Memory B cell (primary cell): ENCODE measurements around the gene SLC47A2.

Experiments
- ATAC-seq: fragments of 150-1000 bp; cut with Tn5 transposase; 2 replicates; pipeline ENCODE4 v1.10.0; 2021; ENCODE audit warnings: low read depth, mild to moderate bottlenecking, moderate library complexity
- DNase-seq, 2 donors: peaks; one replicate each; pipeline ENCODE4 v3.0.0; 2022; ENCODE audit warnings: low spot score in 2 of 2
- H3K27ac Mint-ChIP-seq: one replicate; pipeline ENCODE4 v1.8.0; 2022; ENCODE audit warnings: mild to moderate bottlenecking, moderate library complexity, mixed read lengths
- H3K27me3 Mint-ChIP-seq: one replicate; pipeline ENCODE4 v1.8.0; 2022; ENCODE audit warnings: mixed read lengths
- H3K36me3 Mint-ChIP-seq: one replicate; pipeline ENCODE4 v1.8.0; 2022; ENCODE audit warnings: mild to moderate bottlenecking, mixed read lengths
- H3K4me1 Mint-ChIP-seq: one replicate; pipeline ENCODE4 v1.8.0; 2022; ENCODE audit warnings: mixed read lengths
- H3K4me3 Mint-ChIP-seq: one replicate; pipeline ENCODE4 v1.8.0; 2022; ENCODE audit warnings: mild to moderate bottlenecking, moderate library complexity, mixed read lengths
- H3K9me3 Mint-ChIP-seq: one replicate; pipeline ENCODE4 v1.8.0; 2022; ENCODE audit warnings: mixed read lengths

SLC47A2 gene

DNA sequence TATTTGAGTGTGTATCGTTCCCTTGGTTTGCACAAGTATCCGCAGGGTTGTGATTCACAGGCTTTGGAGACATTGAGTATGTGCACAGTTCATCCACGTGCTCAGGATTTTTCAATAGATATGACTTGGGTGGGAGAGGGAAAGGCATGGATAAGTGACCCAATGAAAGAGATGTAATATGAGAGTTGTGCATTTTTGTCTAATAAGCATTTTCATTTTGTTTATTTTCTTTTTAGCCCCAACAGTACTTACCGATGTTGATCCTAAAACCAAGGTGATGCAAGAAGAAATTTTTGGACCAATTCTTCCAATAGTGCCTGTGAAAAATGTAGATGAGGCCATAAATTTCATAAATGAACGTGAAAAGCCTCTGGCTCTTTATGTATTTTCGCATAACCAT is 53.3 kb downstream of the SLC47A2 start:
- no peaks in the 10 kb centered on the region for H3K9me3 Mint-ChIP-seq
- no peaks in the 10 kb centered on the region for H3K4me1 Mint-ChIP-seq
- H3K27me3 Mint-ChIP-seq = no peaks in the 10 kb centered on the region
- H3K27ac Mint-ChIP-seq = no peak overlapping the region
- H3K36me3 Mint-ChIP-seq = peaks cover 18% of the 10 kb centered on the region
- no peak for ATAC-seq
- H3K4me3 Mint-ChIP-seq = no peak overlapping the region
- DNase-seq = no peak

DNA sequence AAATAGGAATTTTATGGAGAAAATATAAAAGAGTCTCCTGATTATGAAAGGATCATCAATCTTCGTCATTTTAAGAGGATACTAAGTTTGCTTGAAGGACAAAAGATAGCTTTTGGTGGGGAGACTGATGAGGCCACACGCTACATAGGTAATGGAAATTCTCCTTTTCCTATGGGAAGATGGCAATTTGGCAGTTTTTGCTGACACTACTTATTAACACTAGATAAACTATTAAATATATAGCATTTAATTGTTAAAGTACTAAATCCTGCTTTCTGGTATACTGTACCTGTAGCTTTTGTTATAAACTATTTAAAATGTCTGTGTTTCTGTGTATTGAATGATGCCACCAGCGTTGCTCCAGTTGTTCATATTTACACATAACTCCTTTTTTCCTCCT is 55.3 kb downstream of the SLC47A2 start:
- H3K36me3 Mint-ChIP-seq = peaks cover 21% of the 10 kb centered on the region

DNA sequence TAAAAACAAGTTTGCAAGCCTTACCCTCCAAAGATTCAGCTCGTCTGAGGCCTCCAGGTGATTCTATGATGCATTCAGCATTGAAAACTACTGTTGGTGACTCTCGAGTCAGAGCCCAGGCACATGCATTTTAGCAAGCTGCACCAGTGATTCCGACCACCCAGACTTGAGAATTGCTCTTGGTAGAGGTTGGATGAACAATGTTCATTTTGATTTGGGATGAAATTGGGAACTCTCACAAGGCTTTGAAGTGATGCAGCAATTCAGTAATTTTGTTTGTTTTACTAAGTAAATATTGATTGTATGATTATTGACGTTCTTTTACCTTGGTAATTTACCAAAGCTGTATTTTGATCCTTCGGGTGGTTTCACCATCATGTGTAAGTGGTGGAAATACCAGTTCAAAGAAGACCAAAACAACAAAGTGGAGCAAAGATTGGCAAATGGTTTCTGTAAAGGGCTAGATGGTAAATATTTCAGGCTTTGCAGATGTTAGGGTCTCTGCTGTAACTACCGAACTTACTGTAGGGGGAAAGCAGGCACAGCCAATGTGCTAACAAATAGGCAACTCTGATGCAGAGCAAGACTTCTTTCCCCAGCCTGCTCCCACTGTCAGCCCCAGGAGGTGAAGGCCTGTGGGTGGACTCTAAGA is 56.0 kb downstream of the SLC47A2 start:
- no peak overlapping the region for H3K27ac Mint-ChIP-seq
- DNase-seq (no peak), ATAC-seq (no peak)
- H3K27me3 Mint-ChIP-seq = no peaks in the 10 kb centered on the region
- H3K36me3 Mint-ChIP-seq = peaks cover 21% of the 10 kb centered on the region
- H3K9me3 Mint-ChIP-seq = no peaks in the 10 kb centered on the region
- H3K4me3 Mint-ChIP-seq = no peak overlapping the region
- H3K4me1 Mint-ChIP-seq = peaks cover 8% of the 10 kb centered on the region

More for the DNA sequence above, 55.3 kb downstream of the SLC47A2 start:
- no peak for DNase-seq
- Mint-ChIP-seq H3K9me3 (no peaks in the 10 kb centered on the region), H3K27me3 (no peaks in the 10 kb centered on the region), H3K4me1 (peaks cover 5% of the 10 kb centered on the region), H3K4me3 (no peak overlapping the region), H3K27ac (no peak overlapping the region)
- no peak for ATAC-seq

DNA sequence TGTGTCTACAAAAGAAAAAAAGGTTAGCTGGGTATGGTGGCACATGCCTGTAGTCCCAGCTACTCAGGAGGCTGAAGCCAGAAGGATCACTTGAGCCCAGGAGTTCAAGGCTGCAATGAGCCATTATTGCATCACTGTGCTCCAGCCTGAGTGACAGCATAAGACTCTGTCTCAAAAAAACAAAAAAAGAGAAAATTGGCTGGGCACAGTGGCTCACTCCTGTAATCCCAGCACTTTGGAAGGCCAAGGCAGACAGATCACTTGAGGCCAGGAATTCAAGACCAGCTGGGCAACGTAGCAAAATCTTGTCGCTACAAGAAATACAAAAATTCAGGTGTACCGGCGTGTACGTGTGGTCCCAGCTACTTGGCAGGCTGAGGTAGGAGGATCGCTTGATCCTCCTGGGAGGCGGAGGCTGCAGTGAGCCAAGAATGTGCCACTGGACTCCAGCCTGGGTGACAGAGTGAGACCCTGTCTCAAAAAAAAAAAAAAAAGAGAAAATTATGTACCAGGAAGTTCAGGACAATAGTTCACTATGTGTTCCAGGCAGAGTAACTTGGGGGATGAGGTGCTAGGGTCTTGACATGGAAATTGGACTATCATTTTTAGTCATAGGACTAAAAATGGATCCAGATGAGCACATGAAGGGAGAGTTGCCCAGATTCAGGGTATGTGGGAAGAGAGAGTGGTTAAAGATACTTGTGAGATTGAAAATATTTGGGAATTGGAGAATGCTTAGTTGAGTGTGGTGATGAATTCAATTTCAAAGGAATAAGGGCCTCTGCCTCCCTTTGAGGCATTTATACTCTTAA is 56.8 kb downstream of the SLC47A2 start:
- Mint-ChIP-seq H3K9me3 (no peaks in the 10 kb centered on the region), H3K27me3 (no peaks in the 10 kb centered on the region), H3K27ac (no peak overlapping the region), H3K4me3 (no peak overlapping the region), H3K36me3 (peaks cover 26% of the 10 kb centered on the region), H3K4me1 (peaks cover 10% of the 10 kb centered on the region)
- ATAC-seq (no peak), DNase-seq (no peak)

DNA sequence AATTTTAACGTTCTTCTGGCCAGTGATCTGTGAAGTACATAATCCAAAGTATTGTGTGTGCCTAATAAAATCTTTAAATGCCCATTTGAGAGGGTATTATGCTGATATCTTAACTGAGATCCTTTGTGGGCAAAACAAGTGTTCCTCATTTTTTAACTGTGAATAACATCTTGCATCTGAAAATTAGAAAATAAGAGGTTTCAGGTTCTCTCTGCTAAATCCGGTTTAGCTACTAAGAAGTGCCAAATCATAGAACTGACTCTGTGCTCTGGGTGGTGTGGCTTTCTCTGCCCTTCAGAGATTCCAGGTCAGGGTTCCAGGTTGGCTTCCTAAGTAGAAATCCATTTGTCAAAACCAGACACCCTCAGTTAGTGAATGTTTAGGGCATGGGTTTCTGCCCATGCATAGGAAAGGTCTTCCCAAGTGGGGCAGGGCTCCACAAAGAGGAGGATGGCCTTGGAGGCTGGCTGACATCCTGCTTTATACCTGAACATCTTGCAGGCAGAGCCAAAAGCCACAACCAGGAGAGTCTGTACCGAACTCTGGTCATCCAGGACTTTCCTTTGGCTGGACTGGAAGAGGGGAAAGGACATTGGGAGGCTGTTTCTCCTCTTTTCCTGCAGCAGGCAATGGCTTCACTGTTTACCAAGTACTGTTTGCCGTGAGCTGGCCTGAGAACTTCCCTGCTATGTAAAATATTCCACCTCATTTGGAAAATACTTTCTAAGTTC is 59.4 kb downstream of the SLC47A2 start:
- H3K36me3 Mint-ChIP-seq = peaks cover 25% of the 10 kb centered on the region
- H3K9me3 Mint-ChIP-seq = no peaks in the 10 kb centered on the region
- H3K27me3 Mint-ChIP-seq = no peaks in the 10 kb centered on the region
- DNase-seq (no peak), ATAC-seq (peak; percentile 35)
- no peak overlapping the region for H3K27ac Mint-ChIP-seq
- H3K4me3 Mint-ChIP-seq = no peak overlapping the region
- peaks cover 10% of the 10 kb centered on the region for H3K4me1 Mint-ChIP-seq

DNA sequence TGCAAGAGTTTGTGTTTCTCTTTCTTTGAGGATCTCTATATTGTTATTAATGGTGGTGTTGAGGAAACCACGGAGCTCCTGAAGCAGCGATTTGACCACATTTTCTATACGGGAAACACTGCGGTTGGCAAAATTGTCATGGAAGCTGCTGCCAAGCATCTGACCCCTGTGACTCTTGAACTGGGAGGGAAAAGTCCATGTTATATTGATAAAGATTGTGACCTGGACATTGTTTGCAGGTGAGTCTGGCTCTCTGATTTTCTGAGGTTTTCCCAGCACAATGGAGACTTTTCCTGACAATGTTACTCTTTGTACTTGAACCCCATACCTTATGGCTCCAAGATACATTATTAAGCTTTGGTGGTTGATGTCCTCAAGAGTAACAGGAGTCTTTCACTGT is 60.0 kb downstream of the SLC47A2 start:
- Mint-ChIP-seq H3K9me3 (no peaks in the 10 kb centered on the region), H3K27me3 (no peaks in the 10 kb centered on the region), H3K27ac (no peak overlapping the region), H3K36me3 (peaks cover 24% of the 10 kb centered on the region), H3K4me3 (no peak overlapping the region), H3K4me1 (peaks cover 12% of the 10 kb centered on the region)
- ATAC-seq (no peak), DNase-seq (no peak)

DNA sequence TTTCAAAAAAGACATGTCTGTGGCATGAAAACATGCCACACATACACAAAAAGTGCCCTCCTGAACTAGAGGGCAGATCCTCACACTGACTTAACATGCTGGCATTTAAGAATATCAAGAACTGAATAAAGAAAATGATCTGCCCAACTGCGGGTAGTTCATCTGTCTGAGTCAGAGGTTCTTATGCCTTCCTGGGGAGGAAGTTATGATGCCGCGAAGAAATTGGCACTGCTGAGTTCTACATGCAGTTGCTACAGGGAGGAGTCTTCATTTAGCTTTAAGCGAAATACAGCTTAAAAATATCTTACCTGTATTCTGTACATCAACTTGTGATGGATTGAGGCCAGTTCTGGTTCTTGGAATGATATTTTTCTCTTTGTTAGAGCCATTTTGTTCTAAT is 61.5 kb downstream of the SLC47A2 start:
- H3K36me3 Mint-ChIP-seq = peaks cover 24% of the 10 kb centered on the region
- ATAC-seq = no peak
- H3K4me1 Mint-ChIP-seq = peaks cover 18% of the 10 kb centered on the region
- DNase-seq = no peak
- H3K27me3 Mint-ChIP-seq = no peaks in the 10 kb centered on the region
- no peaks in the 10 kb centered on the region for H3K9me3 Mint-ChIP-seq
- H3K4me3 Mint-ChIP-seq = no peak overlapping the region
- H3K27ac Mint-ChIP-seq = no peak overlapping the region

DNA sequence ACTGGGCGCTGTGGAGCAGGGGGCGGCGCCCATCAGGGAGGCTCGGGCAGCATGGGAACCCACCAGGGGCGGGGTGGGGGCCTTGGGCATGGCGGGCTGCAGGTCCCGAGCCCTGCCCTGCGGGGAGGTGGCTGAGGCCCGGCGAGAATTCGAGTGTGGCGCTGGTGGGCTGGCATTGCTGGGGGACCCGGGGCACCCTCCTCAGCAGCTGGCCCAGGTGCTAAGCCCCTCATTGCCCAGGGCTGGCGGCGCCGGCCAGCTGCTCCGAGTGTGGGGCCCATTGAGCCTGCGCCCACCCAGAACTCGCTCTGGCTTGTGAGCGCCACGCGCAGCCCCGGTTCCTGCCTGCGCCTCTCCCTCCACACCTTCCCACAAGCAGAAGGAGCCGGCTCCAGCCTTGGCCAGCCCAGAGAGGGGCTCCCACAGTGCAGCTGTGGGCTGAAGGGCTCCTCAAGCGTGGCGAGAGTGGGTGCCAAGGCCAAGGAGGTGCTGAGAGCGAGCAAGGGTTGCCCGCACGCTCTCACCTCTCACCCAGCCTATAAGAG is 62.0 kb downstream of the SLC47A2 start:
- H3K4me1 Mint-ChIP-seq = peaks cover 23% of the 10 kb centered on the region
- H3K36me3 Mint-ChIP-seq = peaks cover 24% of the 10 kb centered on the region
- DNase-seq (no peak), ATAC-seq (no peak)
- H3K27me3 Mint-ChIP-seq = no peaks in the 10 kb centered on the region
- H3K27ac Mint-ChIP-seq = no peak overlapping the region
- no peak overlapping the region for H3K4me3 Mint-ChIP-seq
- H3K9me3 Mint-ChIP-seq = no peaks in the 10 kb centered on the region

DNA sequence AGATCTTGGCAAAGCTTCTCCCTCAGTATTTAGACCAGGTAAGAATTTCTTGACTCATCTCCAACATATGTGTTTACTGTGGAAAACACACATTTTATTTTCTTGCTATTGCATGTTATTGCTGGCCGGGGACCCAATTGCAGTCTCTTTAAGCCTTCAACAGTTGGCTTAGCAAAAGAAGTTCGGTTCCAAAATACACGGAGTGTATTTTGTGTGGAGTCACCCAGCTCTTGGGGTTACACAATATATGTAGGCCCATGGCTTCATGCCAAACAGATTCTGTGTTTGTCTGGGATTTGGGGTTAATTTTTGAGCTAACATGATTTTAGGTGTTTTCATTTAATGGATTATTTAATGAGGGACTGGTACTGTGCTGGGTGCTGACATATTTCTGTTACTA is 63.8 kb downstream of the SLC47A2 start:
- DNase-seq (no peak), ATAC-seq (no peak)
- peaks cover 28% of the 10 kb centered on the region for H3K4me1 Mint-ChIP-seq
- H3K36me3 Mint-ChIP-seq = peaks cover 21% of the 10 kb centered on the region
- H3K27me3 Mint-ChIP-seq = no peaks in the 10 kb centered on the region
- no peaks in the 10 kb centered on the region for H3K9me3 Mint-ChIP-seq
- H3K4me3 Mint-ChIP-seq = no peak overlapping the region
- no peak overlapping the region for H3K27ac Mint-ChIP-seq

DNA sequence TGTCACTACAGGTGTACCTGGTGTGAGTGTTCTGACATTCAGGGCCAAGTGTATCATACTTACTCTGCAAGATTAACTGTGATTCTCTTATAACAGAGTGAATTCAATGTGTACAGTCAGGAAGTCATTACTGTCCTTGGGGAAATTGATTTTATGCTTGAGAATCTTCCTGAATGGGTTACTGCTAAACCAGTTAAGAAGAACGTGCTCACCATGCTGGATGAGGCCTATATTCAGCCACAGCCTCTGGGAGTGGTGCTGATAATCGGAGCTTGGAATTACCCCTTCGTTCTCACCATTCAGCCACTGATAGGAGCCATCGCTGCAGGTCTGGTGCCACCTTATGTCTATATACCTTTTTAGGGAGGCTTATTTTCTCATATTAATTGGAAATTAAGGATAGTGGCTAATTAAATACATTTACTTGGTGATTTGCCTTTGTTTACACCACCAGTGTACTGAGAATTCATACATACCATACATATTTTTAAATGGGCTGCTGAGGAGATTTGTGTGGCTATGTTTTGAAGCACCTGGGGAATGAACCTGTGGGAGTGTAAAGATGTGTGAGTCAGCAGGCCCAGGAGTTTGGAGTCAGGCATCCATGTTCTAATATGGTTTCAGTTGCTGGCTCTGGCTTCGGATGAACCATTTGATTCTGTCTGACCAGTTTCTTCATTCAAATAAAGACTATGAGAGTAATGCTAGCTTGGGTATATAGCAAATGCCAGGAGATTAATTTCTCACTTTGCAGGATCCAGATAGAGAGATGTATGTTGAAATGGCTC is 64.7 kb downstream of the SLC47A2 start:
- Mint-ChIP-seq H3K27ac (no peak overlapping the region), H3K4me3 (no peak overlapping the region), H3K36me3 (peaks cover 21% of the 10 kb centered on the region), H3K4me1 (peaks cover 26% of the 10 kb centered on the region), H3K9me3 (no peaks in the 10 kb centered on the region), H3K27me3 (no peaks in the 10 kb centered on the region)
- no peak for DNase-seq
- no peak for ATAC-seq

DNA sequence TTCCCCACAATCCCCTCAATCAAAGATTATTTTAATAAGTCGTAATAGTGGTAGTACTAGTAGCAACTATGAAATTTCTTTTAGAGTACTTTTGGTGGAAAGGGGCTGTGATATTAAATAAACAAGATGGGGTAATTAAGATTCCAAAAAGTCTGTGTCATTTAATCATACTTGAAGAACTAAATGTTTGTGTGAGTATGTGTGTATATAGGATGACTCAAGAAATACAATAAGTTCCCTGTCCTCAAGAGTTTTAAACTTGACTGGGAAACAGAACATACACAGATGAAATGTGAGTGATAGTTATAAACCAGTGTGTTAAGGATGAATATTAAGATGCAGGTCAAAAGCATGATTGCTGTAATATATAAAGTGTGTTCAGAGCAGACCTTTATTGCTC is 65.6 kb downstream of the SLC47A2 start:
- Mint-ChIP-seq H3K9me3 (no peaks in the 10 kb centered on the region), H3K4me1 (peaks cover 21% of the 10 kb centered on the region), H3K27me3 (no peaks in the 10 kb centered on the region), H3K36me3 (peaks cover 17% of the 10 kb centered on the region), H3K27ac (peak overlapping the region; percentile 28), H3K4me3 (peak overlapping the region; percentile 24)
- ATAC-seq (no peak), DNase-seq (no peak)

DNA sequence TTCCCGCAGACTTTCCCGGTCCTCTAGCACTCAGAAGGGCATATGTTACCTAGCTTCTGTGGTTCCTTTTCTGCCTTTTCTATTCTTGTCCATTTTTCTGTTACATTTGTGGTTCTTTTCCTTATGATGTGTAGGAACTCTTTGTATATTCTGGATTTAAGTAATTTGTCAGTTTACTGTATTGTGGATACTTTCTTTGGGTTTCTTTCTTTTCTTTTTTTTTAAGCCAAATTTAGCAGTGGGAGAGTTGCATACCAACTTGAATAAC is 67.2 kb downstream of the SLC47A2 start:
- H3K27ac Mint-ChIP-seq = peak overlapping the region; percentile 51
- no peaks in the 10 kb centered on the region for H3K9me3 Mint-ChIP-seq
- DNase-seq = no peak
- no peaks in the 10 kb centered on the region for H3K27me3 Mint-ChIP-seq
- no peak for ATAC-seq
- H3K4me3 Mint-ChIP-seq = peak overlapping the region; percentile 99
- peaks cover 19% of the 10 kb centered on the region for H3K4me1 Mint-ChIP-seq
- H3K36me3 Mint-ChIP-seq = peaks cover 10% of the 10 kb centered on the region

DNA sequence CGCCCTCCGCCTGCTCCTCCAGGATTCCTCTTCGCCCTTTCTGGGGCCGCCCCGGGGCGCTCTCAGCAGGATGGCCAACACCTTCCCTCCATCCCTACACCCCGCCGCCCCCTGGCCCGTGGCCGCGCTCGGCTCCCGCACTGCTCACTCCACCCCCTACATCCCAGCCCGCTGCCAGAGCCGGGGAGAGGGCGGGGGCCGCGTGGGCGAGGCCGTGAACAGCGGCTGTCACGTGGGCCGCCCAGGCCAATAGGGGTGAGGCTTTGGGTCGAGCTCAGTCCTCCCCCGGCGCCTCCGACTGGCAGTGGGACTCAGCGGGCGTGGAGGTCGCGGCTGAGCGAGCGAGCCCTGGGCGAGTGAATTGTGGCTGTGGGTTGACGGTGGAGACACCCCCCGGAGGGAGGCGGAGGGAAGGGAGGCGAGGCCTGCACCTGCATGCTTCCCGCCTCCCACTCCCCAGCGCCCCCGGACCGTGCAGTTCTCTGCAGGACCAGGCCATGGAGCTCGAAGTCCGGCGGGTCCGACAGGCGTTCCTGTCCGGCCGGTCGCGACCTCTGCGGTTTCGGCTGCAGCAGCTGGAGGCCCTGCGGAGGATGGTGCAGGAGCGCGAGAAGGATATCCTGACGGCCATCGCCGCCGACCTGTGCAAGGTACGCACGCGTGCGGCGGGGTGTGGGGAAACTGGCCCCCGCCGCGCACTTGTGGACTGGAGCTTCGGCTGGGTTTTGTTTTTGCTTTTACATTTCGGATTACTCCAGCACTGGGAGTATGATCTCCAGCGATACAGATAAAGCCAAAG is 67.7 kb downstream of the SLC47A2 start, which contains the start of gene ALDH3A2:
Gene ALDH3A2 (plus strand): TSS at position 277 of the 799 bp plus-strand sequence. CDS start 221 bp downstream, at position 498.
- H3K27ac Mint-ChIP-seq = peak within 1 kb of the TSS; percentile 79
- peaks cover 19% of the 10 kb centered on the region for H3K4me1 Mint-ChIP-seq
- peaks cover 10% of the 10 kb centered on the region for H3K36me3 Mint-ChIP-seq
- no peaks in the 10 kb centered on the region for H3K27me3 Mint-ChIP-seq
- ATAC-seq (peak; percentile 94), DNase-seq (peak; percentile 82 to 85)
- no peaks in the 10 kb centered on the region for H3K9me3 Mint-ChIP-seq
- peak within 1 kb of the TSS; percentile 99 for H3K4me3 Mint-ChIP-seq
